Stimulated activated CD4-positive, alpha-beta T cell treated with anti-CD3 and anti-CD28 coated beads, Interleukin-1b, Interleukin-23, amount 100 ng/mL, for 4 hours (primary cell): Measurements from ENCODE around the gene ELOVL2.
"Not testable (repeated sequence)": the region's sequence is repeated elsewhere in the genome, so short reads cannot be mapped to it uniquely, and the experiment has no call there.

ENCODE experiments used
- DNase-seq, 2 donors: peaks; one replicate each; pipeline ENCODE4 v3.0.0-alpha.2; 2020; ENCODE audit warnings: low read depth in 2 of 2

The ELOVL2 gene

DNA sequence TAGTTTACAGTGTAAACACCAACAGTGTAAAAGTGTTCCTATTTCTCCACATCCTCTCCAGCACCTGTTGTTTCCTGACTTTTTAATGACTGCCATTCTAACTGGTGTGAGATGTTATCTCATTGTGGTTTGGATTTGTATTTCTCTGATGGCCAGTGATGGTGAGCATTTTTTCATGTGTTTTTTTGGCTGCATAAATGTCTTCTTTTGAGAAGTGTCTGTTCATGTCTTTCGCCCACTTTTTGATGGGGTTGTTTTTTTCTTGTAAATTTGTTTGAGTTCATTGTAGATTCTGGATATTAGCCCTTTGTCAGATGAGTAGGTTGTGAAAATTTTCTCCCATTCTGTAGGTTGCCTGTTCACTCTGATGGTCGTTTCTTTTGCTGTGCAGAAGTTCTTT, 59.1 kb downstream of the ELOVL2 start:
- not testable (repeated sequence) for DNase-seq

DNA sequence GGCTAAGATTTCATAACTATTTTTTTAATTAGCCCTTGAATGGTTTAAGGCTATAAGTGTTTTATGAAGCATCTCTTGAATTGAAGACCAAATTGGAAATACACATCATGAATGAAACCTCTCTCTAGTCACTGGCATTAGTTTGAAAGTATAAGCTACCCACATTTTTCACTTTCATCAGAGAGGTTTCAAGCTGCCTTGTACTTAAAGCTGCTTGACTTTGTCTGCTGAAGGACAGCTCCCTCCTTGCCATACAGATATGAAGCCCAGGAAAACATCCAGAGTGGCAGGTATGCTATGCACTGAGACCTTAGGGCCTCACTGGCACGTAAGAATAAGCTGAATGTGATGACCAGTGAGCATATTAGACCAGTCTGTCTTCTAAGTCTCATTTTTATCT, 62.7 kb downstream of the ELOVL2 start:
- DNase-seq: no peak

DNA sequence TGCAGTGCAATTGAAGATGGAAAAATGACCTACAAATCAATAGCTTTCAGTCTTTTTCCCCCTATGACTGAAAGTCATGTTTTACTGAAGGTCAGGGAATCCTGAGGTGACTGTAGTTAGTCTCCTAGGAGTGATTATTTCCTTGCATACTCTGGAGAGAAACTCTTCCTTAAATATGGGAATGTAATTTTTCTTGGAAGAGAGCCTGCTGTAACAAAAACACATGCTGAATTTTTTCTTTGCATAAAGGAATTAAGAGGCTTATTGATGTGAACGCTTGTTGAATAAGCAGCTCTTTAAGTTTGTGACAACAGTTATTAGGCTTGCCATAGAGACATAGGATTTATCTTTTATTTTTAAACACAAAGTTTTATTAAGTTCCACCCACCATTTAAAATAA, 64.5 kb downstream of the ELOVL2 start:
- no peak for DNase-seq

DNA sequence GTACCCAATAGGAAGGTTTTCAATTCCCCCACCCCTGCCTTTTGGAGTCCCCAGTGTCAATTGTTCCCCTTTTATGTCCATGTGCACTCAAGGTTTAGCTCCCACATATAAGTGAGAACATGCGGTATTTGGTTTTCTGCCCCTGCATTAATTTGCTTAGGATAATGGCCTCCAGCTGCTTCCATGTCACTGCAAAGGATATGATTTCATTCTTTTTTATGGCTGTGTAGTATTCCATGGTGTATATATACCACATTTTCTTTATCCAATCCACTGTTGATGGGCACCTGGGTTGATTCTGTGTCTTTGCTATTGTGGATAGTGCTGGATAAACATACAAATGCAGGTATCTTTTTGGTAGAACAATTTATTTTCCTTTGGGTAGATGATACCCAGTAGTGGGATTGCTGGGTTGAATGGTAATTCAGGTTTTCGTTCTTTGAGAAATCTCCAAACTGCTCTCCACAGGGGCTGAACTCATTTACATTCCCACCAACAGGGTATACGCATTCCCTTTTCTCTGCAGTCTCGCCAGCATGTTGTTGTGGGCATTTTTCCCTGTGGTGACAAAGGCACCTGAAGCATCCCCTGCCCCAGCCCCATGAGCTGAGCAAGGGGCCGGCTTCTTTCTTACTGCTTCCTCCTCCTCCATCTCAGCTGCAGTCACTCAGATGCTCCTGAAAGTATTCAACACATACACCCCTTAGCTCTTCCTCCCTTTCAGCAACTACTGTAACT, 66.7 kb downstream of the ELOVL2 start:
- DNase-seq: no peak

DNA sequence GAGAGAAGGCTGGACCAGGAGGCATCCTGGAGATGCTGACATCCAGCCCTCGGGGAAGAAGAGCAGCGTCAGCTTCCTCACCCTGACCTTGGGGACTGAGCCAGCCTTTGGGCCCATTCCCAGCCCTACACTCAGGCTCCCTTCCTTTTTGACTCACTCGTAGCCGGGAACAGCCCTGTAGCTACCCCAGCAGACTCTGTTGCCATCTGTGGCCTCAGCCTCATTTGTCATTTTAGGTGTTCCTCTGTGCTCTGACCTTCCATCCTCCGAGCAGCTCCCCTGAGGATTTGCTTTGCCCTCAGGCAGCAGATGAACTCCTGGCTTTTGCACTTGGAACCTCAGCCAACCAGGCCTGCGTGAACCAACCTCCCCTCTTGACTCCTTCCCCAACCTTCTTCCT, 67.5 kb downstream of the ELOVL2 start:
- DNase-seq: no peak

DNA sequence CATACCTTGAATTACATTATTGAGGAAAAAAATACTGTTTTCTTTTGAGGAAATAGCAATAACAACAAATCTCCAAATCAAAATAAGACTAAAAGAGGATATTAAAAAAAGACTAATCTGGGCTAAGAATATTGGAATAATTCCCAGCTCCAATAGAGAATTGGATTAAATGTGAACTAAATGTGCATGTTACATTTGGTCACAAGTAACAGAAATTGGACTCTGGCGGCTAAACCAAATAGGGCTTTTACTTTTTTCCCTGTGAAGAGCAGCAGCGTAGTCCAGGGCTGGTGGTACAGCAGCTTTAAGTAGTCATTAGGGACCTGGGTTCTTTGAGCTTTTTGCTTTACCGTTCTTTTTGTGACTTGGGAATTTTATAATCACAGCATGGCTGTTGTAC, 71.9 kb downstream of the ELOVL2 start:
- no peak for DNase-seq

DNA sequence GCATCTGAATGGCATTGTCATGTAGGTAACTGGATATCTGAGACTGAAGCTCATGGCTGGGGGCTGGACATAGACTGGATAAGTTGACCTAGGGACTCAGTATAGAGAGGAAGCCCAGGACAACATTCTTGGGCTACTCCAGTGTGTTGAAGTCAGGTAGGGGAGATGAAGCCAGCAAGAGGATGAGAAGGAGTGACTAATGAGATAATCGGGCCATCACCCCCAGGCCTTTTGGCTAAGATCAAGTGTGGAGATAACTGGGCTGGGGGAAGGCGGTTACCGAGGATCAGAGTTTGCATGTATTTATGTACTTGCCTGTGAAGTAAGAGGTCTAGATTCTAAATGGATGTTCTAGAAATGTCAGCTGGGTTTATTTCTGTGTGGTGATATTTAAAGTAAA, 73.4 kb downstream of the ELOVL2 start:
- no peak for DNase-seq

DNA sequence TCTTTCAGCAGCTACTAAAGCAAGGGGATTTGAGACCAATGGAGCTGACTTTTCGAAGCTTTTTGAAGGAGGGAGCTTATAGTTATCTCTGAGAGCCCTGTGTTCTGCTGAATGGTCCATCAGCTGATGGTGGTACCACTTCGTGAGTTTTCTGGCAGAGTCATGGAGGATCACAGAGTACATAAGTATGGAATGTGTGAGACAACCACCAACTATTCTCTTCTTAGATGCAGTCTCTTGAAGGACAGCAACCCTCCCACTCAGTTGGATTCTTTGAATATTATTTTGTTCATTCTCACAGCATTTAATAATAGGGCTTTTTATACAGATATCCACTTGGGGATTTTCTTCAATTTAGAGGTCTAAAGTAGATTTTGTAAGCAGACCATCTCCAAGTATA, 75.3 kb downstream of the ELOVL2 start:
- no peak for DNase-seq

DNA sequence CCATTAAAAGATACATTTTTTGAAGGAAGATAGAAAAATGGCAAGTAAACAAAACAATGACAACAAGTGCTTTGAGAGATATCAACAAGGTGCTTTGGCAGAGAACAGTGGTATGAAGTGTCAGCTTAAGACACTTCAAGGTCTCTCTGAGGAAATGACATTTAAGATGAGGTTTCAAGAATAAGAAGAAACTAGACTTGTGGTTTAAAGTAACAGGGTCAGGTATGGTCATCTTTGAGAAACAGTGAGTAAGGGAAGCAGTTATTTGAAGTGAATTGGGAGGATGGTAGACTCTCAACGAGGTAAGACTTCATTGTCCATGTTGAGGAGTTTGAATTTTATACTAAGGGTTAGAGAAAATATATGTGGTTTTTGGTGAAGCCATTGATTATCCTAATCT, 79.4 kb downstream of the ELOVL2 start:
- no peak for DNase-seq

DNA sequence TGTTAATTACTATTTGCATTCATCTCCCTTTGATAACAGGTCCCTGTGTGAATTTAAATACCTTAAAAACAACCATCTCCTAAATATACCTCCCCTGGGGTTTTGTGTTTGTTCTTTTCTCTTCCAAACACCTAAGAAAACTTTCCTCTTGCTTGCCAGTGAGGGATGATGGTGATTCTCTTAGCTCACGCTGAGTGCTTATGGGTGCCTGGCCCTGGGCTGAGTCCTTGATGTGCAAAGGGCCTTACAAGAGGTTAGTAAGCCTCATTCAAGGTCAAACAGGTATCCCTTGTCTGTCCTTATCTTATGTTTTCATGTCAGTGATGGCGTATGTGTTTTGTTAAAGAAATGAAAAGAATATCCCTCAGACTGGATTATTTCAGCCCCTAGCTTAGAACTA, 81.0 kb downstream of the ELOVL2 start:
- DNase-seq: no peak

DNA sequence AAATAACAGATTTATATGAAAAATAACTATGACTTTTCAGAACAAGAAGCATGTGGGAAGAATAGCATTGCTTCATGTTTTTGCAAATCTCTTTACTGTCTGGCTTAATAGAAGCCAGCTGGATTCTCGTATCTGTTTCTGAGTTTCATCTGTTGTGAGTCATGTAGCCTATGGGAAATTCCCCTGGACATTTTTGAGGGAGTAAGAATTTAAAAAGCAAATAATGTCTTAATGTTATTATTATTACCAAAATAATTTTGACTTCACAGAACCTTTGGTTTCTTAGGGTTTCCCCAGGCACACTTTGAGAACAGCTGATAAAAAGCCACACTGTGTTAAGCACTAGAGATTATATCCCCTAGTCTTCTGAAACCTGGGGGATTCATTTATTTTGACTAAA, 81.4 kb downstream of the ELOVL2 start:
- no peak for DNase-seq

DNA sequence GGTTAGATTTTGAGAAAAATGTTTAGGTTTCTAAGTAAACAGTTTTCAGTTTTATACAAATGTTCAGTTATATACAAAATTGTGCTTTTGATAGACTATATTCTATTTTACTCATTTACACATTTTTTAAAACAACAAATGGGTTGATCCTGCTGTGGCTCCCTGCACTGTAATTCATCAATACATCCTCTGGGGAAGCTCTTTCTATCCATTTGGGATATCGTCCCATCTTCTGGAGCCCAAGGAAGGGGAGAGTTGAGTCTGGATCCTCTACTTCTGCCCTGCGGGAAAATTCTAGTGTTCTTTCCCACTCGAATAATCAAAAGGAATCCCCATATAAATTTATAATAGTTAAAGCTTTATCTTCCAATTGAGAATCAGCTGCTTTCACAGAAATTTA, 82.3 kb downstream of the ELOVL2 start:
- no peak for DNase-seq

DNA sequence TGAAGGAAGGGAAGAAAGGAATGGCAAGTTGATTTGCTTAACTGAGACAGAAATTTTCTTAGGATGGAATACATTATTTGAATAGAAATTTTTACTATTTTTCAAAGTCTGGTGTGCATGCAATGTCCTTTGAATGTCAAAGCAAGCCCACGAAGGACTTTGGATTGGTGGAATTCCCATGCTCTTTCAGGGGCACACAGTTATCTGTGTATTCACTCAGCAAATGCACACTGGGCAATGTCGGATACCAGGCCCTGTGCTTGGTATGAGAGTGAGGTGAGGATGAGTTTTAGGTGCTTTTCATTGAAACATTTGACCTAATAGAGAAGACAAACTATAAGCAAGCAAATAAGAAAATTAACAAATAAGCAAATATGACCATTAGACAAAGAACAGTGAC, 83.9 kb downstream of the ELOVL2 start:
- DNase-seq: no peak

DNA sequence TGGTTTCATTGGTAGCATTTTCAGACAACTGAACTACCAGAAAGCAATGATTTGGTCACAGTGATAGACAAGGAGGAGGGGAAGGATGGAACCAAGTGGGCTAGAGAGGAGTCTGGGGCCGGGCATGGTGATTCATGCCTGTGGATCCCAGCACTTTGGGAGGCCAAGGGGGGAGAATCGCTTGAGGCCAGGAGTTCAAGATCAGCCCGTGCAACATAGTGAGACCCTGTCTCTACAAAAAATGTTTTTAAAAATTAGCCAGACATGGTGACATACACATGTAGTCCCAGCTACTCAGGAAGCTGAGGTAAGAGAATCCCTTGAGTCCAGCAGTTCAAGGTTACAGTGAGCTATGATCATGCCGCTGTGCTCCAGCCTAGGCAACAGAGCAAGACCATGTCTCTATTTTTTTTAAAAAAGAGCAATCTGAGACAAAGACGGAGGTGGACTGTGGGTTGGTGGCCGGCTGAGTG, 86.7 kb downstream of the ELOVL2 start:
- DNase-seq: no peak

DNA sequence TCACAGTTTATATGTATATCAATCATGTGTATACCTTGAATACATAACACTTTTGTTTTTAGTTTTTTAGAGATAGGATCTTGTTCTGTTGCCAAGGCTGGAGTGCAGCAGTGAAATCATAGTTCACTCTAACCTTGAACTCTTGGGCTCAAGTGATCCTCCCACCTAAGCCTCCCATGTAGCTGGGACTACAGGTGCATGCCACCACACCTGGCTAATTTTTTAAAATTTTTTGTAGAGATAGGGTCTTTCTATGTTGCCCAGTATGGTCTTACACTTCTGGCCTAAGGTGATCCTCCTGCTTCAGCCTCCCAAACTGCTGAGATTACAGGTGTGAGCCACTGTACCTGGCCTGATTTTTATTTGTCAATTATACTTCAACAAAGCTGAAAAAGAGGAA, 87.3 kb downstream of the ELOVL2 start:
- DNase-seq: no peak

DNA sequence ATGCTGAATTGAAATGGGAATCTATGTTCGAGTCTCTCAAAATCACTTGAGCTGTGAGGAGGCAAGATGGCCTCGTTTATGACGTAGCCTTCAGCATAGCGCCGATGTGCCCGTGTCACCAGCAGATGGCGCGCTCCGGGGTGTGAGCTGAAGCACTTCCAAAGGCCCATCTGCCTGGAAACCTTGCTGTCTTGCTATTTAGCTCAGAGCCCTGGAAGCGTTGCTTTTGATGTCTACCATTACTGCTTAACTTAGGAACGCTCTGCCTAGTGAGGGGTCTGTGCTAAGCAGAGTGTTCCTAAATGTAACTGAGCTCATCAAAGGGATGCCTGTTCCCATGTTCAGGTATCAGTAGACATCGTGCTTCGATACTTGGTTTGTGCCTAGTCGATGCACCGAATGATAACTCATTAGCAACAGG, 89.5 kb downstream of the ELOVL2 start:
- DNase-seq: peak; percentile 41 to 64

DNA sequence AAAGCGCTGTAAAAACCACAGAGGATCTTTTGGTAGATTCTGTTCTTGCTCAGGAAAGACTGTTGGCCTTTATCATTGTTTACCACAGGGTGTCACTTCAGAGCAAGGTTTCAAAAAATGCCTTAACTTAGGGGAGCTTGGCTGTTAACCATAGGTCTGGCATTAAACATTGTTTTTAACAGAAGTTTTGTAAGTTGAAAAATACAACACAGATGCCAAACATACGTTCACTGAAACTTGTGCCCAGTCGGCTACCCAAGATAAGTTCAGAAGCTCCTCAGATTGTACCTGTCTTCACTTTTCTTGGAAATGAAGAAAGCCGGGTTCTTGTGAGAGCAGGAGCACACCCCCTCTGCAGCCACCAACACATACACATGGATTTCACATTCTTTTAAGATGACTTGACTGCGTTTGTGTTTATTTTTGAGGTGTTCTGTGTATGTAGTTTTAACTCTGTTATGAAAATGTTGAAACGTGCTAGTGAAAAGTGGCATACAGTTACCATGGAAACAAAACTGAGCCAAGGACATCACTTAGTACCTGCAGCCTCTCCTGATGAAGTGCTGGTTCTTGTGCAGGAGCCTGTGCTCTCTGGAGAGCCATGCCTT, 92.3 kb downstream of the ELOVL2 start:
- DNase-seq: no peak

DNA sequence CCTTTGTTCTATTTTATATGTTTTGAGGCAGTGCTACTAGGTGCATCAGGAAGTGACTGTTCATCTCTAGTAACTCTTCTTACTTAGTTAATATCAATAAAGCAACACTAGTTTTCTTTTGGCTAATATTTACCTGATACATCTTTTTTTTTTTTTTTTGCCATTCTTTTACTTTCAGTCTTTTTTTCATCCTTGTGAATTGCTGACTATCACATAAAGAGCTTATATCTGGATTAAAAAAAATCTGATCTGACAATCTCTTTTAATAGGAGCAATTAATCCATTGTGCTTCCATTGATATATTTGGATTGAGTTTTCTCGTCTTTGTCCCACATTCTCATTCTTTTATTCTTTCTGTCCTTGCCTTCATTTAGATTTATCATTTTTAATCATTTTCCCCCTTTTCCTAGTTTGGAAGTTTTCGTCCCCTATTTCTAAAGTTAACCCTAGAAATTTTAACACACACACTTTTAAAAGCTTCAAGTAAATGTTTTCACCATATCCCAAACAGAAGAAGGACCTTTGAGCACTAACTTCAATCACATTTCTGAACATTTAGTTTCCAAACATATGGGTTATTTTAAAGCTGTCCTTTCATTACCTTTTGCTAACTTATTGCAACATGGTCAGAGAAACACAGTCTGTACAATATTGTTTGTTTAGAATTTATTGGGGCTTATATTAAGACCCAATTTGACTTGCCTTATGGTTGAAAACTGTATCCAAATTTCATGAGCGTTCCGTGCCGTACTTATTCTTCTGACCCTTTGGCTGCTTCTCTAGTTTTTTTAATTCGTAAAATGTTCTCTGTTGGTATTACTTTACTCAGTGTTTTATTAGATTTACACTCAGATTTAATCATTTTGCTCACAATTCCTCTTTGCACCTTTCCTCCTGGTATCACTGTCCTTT, 94.3 kb downstream of the ELOVL2 start:
- DNase-seq: no peak

DNA sequence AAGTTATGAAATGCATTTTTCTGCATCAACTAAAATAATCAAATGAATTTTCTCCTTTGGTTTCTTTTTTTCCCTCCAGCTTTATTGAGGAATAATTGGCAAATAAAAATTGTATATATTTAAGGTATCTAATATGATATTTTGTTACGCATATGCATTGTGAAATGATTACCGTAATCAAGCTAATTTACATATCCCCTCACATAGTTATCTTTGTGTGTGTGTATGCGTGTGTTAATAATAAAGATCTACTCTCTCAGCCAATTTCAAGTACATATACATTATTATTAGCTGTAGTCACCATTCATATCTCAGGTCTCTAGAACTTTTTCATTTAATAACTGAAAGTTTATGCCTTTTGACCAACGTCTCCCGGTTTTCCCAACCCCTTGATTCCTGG, 96.1 kb downstream of the ELOVL2 start:
- no peak for DNase-seq

DNA sequence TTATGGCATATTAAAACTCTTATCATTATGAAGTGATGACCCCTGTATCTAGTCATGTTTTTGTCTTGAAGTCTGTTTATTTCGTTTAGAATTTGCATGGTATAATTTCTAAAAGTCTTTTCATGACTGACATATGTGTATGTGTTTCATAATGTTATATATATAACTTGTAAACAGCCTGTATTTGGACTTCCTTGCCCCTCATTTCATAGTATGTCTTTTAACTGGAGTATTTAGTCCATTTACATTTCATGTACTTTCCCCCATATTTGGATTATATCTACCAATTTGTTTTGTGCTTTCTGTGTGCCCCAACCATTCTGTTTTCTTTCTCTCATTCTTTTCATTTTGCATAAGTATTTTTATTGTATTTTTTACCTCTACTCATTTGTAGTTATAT, 98.3 kb downstream of the ELOVL2 start:
- DNase-seq: no peak

DNA sequence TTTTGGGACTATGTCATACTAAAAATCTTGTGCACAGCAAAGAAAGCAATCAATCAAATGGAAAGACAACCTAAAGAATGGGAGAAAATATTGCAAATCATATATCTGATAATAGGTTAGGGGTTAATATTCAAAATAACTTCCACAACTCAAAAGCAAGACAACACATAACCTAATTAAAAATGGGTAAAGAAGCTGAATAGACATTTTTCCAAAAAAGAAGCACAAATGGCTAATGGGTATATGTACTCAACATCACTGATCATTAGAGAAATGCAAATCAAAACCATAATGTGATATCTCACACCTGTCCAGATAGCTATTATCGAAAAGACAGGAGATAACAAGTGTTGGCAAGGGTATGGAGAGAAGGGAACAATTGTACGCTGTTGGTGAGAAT, 104.3 kb downstream of the ELOVL2 start:
- DNase-seq: no peak

DNA sequence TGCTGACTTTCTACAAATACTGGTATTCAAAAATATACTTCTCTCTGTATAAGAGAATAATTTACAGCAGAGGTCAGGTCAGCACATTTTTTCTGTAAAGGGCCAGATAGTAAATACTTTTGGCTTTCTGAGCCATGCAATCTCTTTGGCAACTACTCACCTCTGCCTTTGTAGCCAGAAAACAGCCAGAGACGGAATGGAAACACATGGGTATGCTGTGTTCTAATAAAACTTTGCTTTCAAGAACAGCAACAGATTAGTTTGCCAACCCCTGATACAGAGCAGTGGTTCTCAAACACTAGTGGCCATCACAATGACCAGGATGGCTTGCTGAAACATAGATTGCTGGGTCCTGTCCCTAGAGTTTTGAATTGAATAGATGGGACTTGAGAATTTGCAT, 111.0 kb downstream of the ELOVL2 start:
- no peak for DNase-seq
